ENCODE results near the gene GHR.

GHR gene

GRCh38 chr5:42467981-42468524 is 44.8 kb downstream of the GHR start:
- TF ChIP-seq YY1 (IDR thresholded peaks at IDR 0.05; ENCODE audit: low read depth) (no peak), USF1 (IDR thresholded peaks at IDR 0.05) (no peak), CREB1 (IDR thresholded peaks at IDR 0.05; ENCODE audit: low read depth) (no peak), MAX (IDR thresholded peaks at IDR 0.05) (no peak), TEAD4 (IDR thresholded peaks at IDR 0.05) (no peak), NFIC (IDR thresholded peaks at IDR 0.05) (no peak)

GRCh38 chr5:42483472-42484154 is 60.4 kb downstream of the GHR start:
- TF ChIP-seq CREB1 (IDR thresholded peaks at IDR 0.05; ENCODE audit: low read depth) = no peak
- no peak for TF ChIP-seq FOXM1 (IDR thresholded peaks at IDR 0.05; ENCODE audit: borderline replicate concordance, low read depth)
- TF ChIP-seq MAX (IDR thresholded peaks at IDR 0.05) = no peak
- no peak for TF ChIP-seq ZBTB7A (IDR thresholded peaks at IDR 0.05; ENCODE audit: low read depth)
- TF ChIP-seq USF1 (IDR thresholded peaks at IDR 0.05) = no peak
- no peak for TF ChIP-seq TCF12 (IDR thresholded peaks at IDR 0.05; ENCODE audit: low read depth)
- no peak for TF ChIP-seq EGR1 (IDR thresholded peaks at IDR 0.05)

GRCh38 chr5:42487077-42487476 is 63.8 kb downstream of the GHR start:
- TF ChIP-seq TCF12 (IDR thresholded peaks at IDR 0.05; ENCODE audit: low read depth) = no peak

GRCh38 chr5:42487821-42488220 is 64.6 kb downstream of the GHR start:
- TF ChIP-seq EGR1 (IDR thresholded peaks at IDR 0.05) (no peak), YY1 (IDR thresholded peaks at IDR 0.05; ENCODE audit: low read depth) (no peak), TAF1 (IDR thresholded peaks at IDR 0.05; ENCODE audit: low read depth) (no peak), NFIC (IDR thresholded peaks at IDR 0.05) (no peak), FOXM1 (IDR thresholded peaks at IDR 0.05; ENCODE audit: borderline replicate concordance, low read depth) (no peak), RAD21 (IDR thresholded peaks at IDR 0.05; ENCODE audit: low read depth) (no peak), MAX (IDR thresholded peaks at IDR 0.05) (no peak), CEBPB (IDR thresholded peaks at IDR 0.05) (no peak), EP300 (IDR thresholded peaks at IDR 0.05; ENCODE audit: borderline replicate concordance) (no peak), ZBTB7A (IDR thresholded peaks at IDR 0.05; ENCODE audit: low read depth) (no peak), USF1 (IDR thresholded peaks at IDR 0.05) (no peak)

- TF ChIP-seq TAF1 (IDR thresholded peaks at IDR 0.05; ENCODE audit: low read depth) = no peak
- no peak for TF ChIP-seq NFIC (IDR thresholded peaks at IDR 0.05)
- no peak for TF ChIP-seq RAD21 (IDR thresholded peaks at IDR 0.05; ENCODE audit: low read depth)
- no peak for TF ChIP-seq CREB1 (IDR thresholded peaks at IDR 0.05; ENCODE audit: low read depth)
- no peak for TF ChIP-seq MAX (IDR thresholded peaks at IDR 0.05)
- TF ChIP-seq TCF12 (IDR thresholded peaks at IDR 0.05; ENCODE audit: low read depth) = no peak
- no peak for TF ChIP-seq EP300 (IDR thresholded peaks at IDR 0.05; ENCODE audit: borderline replicate concordance)
- no peak for TF ChIP-seq FOXM1 (IDR thresholded peaks at IDR 0.05; ENCODE audit: borderline replicate concordance, low read depth)
- no peak for TF ChIP-seq EGR1 (IDR thresholded peaks at IDR 0.05)
- no peak for TF ChIP-seq ZBTB7A (IDR thresholded peaks at IDR 0.05; ENCODE audit: low read depth)
These were observed 67.6 kb downstream of the GHR start for GRCh38 chr5:42490831-42491230.

- TF ChIP-seq TAF1 (IDR thresholded peaks at IDR 0.05; ENCODE audit: low read depth) (no peak), FOXM1 (IDR thresholded peaks at IDR 0.05; ENCODE audit: borderline replicate concordance, low read depth) (no peak), TEAD4 (IDR thresholded peaks at IDR 0.05) (no peak), USF1 (IDR thresholded peaks at IDR 0.05) (no peak), REST (IDR thresholded peaks at IDR 0.05; ENCODE audit: low read depth) (no peak), CREB1 (IDR thresholded peaks at IDR 0.05; ENCODE audit: low read depth) (no peak), CEBPB (IDR thresholded peaks at IDR 0.05) (no peak), NFIC (IDR thresholded peaks at IDR 0.05) (no peak), ZBTB7A (IDR thresholded peaks at IDR 0.05; ENCODE audit: low read depth) (no peak), EGR1 (IDR thresholded peaks at IDR 0.05) (no peak), RAD21 (IDR thresholded peaks at IDR 0.05; ENCODE audit: low read depth) (no peak), TCF12 (IDR thresholded peaks at IDR 0.05; ENCODE audit: low read depth) (no peak), EP300 (IDR thresholded peaks at IDR 0.05; ENCODE audit: borderline replicate concordance) (no peak), YY1 (IDR thresholded peaks at IDR 0.05; ENCODE audit: low read depth) (no peak), MAX (IDR thresholded peaks at IDR 0.05) (no peak)
These were observed 68.5 kb downstream of the GHR start for GRCh38 chr5:42491699-42492098.
